ENCODE data around the gene POU2AF2.
"Not testable (repeated sequence)": the region's sequence is repeated elsewhere in the genome, so short reads cannot be mapped to it uniquely, and the experiment has no call there.

POU2AF2 gene

GRCh38 chr11:111258046-111258445, 12.5 kb downstream of the POU2AF2 start:
- no peak for DNase-seq (ENCODE audit: low read depth in 2 of 2)

- no peak for DNase-seq (ENCODE audit: low read depth in 2 of 2)
Measured at GRCh38 chr11:111259896-111260295, 14.4 kb downstream of the POU2AF2 start.

- no peak for DNase-seq (ENCODE audit: low read depth in 2 of 2)
Measured at GRCh38 chr11:111260811-111261210, 15.3 kb downstream of the POU2AF2 start.

GRCh38 chr11:111264646-111265045, 19.1 kb downstream of the POU2AF2 start:
- DNase-seq (ENCODE audit: low read depth in 2 of 2), result no peak

GRCh38 chr11:111265421-111265820, 19.9 kb downstream of the POU2AF2 start:
- DNase-seq (ENCODE audit: low read depth in 2 of 2), result no peak

GRCh38 chr11:111268303-111268702, 22.8 kb downstream of the POU2AF2 start:
- DNase-seq (ENCODE audit: low read depth in 2 of 2), result not testable (repeated sequence)

- DNase-seq (ENCODE audit: low read depth in 2 of 2), result no peak
Measured at GRCh38 chr11:111269146-111269868, 23.8 kb downstream of the POU2AF2 start.

GRCh38 chr11:111272420-111272819, 26.9 kb downstream of the POU2AF2 start:
- DNase-seq (ENCODE audit: low read depth in 2 of 2), result no peak

- DNase-seq (ENCODE audit: low read depth in 2 of 2), result no peak
Measured at GRCh38 chr11:111282562-111283075, 37.1 kb downstream of the POU2AF2 start.

- DNase-seq (ENCODE audit: low read depth in 2 of 2), result no peak
Measured at GRCh38 chr11:111283945-111284481, 38.5 kb downstream of the POU2AF2 start.

- DNase-seq (ENCODE audit: low read depth in 2 of 2), result no peak
Measured at GRCh38 chr11:111285189-111286091, 39.9 kb downstream of the POU2AF2 start.

GRCh38 chr11:111291764-111292163, 46.2 kb downstream of the POU2AF2 start:
- DNase-seq (ENCODE audit: low read depth in 2 of 2), result no peak

GRCh38 chr11:111292408-111292807, 46.9 kb downstream of the POU2AF2 start:
- DNase-seq (ENCODE audit: low read depth in 2 of 2), result not testable (repeated sequence)

GRCh38 chr11:111296196-111296595, 50.7 kb downstream of the POU2AF2 start:
- DNase-seq (ENCODE audit: low read depth in 2 of 2), result no peak

GRCh38 chr11:111297696-111298095, 52.2 kb downstream of the POU2AF2 start:
- DNase-seq (ENCODE audit: low read depth in 2 of 2), result no peak

- DNase-seq (ENCODE audit: low read depth in 2 of 2), result no peak
Measured at GRCh38 chr11:111298413-111299100, 53.0 kb downstream of the POU2AF2 start, which contains the start of gene POU2AF3. Gene POU2AF3 (plus strand): TSS chr11:111298546. CDS start chr11:111298582, 36 bp downstream.

GRCh38 chr11:111299101-111300026, 53.8 kb downstream of the POU2AF2 start:
- DNase-seq (ENCODE audit: low read depth in 2 of 2), result no peak

- DNase-seq (ENCODE audit: low read depth in 2 of 2), result no peak
Measured at GRCh38 chr11:111300569-111300968, 55.0 kb downstream of the POU2AF2 start.

GRCh38 chr11:111301004-111301841, 55.7 kb downstream of the POU2AF2 start:
- DNase-seq (ENCODE audit: low read depth in 2 of 2), result no peak

GRCh38 chr11:111301842-111302118, 56.3 kb downstream of the POU2AF2 start:
- DNase-seq (ENCODE audit: low read depth in 2 of 2), result no peak

Measured in stimulated activated CD4-positive, alpha-beta T cell treated with anti-CD3 and anti-CD28 coated beads, Interleukin-12 subunit alpha, Interleukin-12 subunit beta, amount 100 ng/mL, for 24 hours (primary cell).